Suprapubic skin (tissue), 4 donors: Measurements from ENCODE around the gene IL15RA.

Experiments
- CTCF ChIP-seq, 2 donors: fragments of 200-600 bp in 1 of 2; fragments of 450-650 bp in 1 of 2; sonication (generic) in 1 of 2; IDR thresholded peaks; one replicate each; pipeline ENCODE4 v1.5.1; 2016 to 2019; ENCODE audit warnings: antibody characterized with exemption in 2 of 2, mild to moderate bottlenecking in 1 of 2, moderate library complexity in 1 of 2
- EP300 ChIP-seq: sonication (generic); formaldehyde crosslinking; IDR thresholded peaks from one replicate; pipeline ENCODE4 v1.6.1; 2017; ENCODE audit warnings: antibody characterized with exemption
- POLR2A ChIP-seq, 2 donors: fragments of 450-650 bp; IDR thresholded peaks; one replicate each; pipeline ENCODE4 v1.6.1; 2017; ENCODE audit warnings: antibody characterized with exemption in 2 of 2, mild to moderate bottlenecking in 2 of 2, moderate library complexity in 2 of 2
- POLR2AphosphoS5 ChIP-seq, 3 donors: sonication (generic); formaldehyde crosslinking; IDR thresholded peaks; one replicate each; pipeline ENCODE4 v1.6.1; 2017; ENCODE audit warnings: antibody characterized with exemption in 3 of 3

GRCh38 chr10:5961405-5962100 is 15.8 kb downstream of the IL15RA start:
- TF ChIP-seq CTCF (IDR thresholded peaks at IDR 0.05) (no peak), POLR2A (IDR thresholded peaks at IDR 0.05) (no peak), POLR2AphosphoS5 (IDR thresholded peaks at IDR 0.05) (no peak), EP300 (no peak)
